HAP-1 (cell line): ENCODE data around the gene OR9Q2.
"Not testable (repeated sequence)": the region's sequence is repeated elsewhere in the genome, so short reads cannot be mapped to it uniquely, and the experiment has no call there.

ENCODE experiments used
- DNase-seq, 2 experiments: peaks; one replicate each; pipeline ENCODE4 v3.0.0-alpha.2; 2016 to 2020; ENCODE audit warnings: low spot score in 2 of 2
- H3K27me3 ChIP-seq: fragments of 250-450 bp; sonication (Bioruptor Pico); 2 replicates; pipeline ENCODE4 v1.5.1; 2020; ENCODE audit warnings: low read depth, mild to moderate bottlenecking, moderate library complexity
- H3K36me3 ChIP-seq: fragments of 250-450 bp; sonication (Bioruptor Pico); replicated peaks from 2 replicates; pipeline ENCODE4 v1.5.1; 2020; ENCODE audit warnings: mild to moderate bottlenecking
- H3K4me1 ChIP-seq: fragments of 250-450 bp; sonication (Bioruptor Pico); 2 replicates; pipeline ENCODE4 v1.5.1; 2020; ENCODE audit warnings: mild to moderate bottlenecking
- H3K4me3 ChIP-seq: fragments of 250-450 bp; sonication (Bioruptor Pico); 2 replicates; pipeline ENCODE4 v1.5.1; 2020; ENCODE audit warnings: mild to moderate bottlenecking, moderate library complexity
- H3K9me3 ChIP-seq: fragments of 250-450 bp; sonication (Bioruptor Pico); 2 replicates; pipeline ENCODE4 v1.5.1; 2020; ENCODE audit warnings: mild to moderate bottlenecking, moderate library complexity
- in situ Hi-C: fragments of 300-500 bp; cut with MboI; formaldehyde crosslinking; loops from 3 replicates; pipeline ENCODE4 v1.14.3; 2020; ENCODE audit warnings: low sequenced_read_pairs, inconsistent platforms, mixed read lengths

The OR9Q2 gene

DNA sequence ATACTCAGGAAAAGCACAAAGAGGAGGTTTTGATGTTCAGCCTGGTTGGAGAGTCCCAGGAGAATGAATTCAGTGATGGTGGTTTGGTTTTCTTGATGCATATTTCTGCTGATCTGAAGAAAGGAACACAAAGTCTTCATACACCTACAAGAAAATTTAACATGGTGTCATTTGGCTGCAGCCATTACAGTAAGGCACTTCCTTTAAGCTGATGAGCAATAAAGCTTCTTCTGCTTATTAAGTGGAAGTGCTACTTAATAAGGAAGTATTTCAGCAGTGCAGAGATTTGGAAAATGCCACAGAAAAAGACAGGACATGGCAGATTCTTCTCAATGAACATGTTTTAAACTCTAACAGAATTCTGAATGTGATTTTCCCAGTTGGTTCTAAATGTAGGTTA, 15.2 kb downstream of the OR9Q2 start, which contains the start of gene OR1S2:
TSS of gene OR1S2 (minus strand) at position 101 of the 400 bp plus-strand sequence. CDS start at position 101, 0 bp downstream.
- Histone ChIP-seq H3K4me1 (no peaks in the 10 kb centered on the region), H3K9me3 (no peaks in the 10 kb centered on the region), H3K36me3 (no peaks in the 10 kb centered on the region), H3K4me3 (no peak within 1 kb of the TSS), H3K27me3 (no peaks in the 10 kb centered on the region)
- no peak for DNase-seq
- in situ Hi-C loops, result no loop called here

DNA sequence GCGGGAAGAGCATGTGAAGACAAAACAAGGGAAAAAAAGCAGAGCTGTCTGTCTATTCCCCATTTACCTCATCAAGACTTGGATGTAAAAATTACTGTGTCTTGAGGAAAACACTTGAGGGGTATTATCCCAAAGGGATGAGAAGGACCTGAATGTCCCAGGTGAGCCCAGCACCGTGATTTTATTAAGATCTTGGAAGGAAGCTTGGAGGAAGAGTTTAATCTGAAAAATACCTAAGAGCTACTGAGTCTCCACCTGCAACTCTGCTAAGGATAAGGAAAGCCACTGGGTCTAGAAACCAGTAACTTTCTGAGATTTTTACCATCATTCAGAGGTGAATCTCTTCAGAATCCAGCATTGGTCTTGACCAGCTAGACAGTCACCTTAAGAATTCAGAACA, 23.6 kb downstream of the OR9Q2 start, which contains the start of gene OR1S1:
TSS of gene OR1S1 (plus strand) at position 301 of the 400 bp plus-strand sequence.
- in situ Hi-C loops, H3K27me3 ChIP-seq, H3K4me3 ChIP-seq: not testable (repeated sequence)

DNA sequence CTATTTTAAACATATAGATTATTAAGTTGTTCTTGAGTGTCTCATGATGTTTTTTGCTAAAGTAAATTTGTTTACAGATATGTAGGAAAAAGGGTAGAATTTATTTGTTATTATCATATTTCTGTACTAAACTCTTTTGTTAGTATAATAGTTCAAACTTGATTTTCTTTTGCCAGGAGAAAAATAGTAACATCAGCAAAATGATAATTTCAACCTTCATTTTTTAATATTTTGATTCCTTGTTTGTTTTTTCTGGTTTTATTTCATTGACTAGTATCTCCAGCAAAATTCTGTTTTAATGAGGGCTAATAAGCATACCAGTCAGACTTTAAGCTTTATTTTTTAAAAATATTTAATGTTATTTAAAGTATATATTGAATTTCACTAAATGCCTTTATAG, 27.6 kb downstream of the OR9Q2 start:
- DNase-seq, result no peak
- Histone ChIP-seq H3K27me3 (no peaks in the 10 kb centered on the region), H3K9me3 (no peaks in the 10 kb centered on the region), H3K36me3 (no peaks in the 10 kb centered on the region), H3K4me3 (no peak overlapping the region), H3K4me1 (no peaks in the 10 kb centered on the region)
- in situ Hi-C loops, result no loop called here

More for the DNA sequence above, 23.6 kb downstream of the OR9Q2 start, which contains the start of gene OR1S1:
- DNase-seq, H3K36me3 ChIP-seq, H3K4me1 ChIP-seq, H3K9me3 ChIP-seq: not testable (repeated sequence)

DNA sequence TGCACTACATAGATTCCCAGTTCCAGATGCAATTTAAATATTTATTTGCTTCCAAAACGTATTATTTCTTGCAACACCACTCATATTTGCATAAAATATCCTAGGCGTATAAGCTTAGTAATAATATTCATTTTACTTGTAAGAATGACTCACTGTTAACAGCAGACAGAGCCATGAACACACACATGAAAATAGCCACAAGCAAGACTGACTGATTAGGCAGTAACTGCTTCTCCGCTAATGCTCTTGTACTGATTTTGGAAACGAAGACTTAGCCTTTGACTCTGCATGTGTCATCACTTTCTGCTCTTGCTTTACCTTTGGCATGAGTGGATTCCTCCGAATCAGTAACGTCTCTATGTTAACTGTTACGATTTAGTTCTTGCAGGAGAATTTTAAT, 33.9 kb downstream of the OR9Q2 start:
- no peak overlapping the region for H3K4me3 ChIP-seq
- H3K27me3 ChIP-seq, result no peaks in the 10 kb centered on the region
- in situ Hi-C loops, result no loop called here
- DNase-seq, result no peak
- no peaks in the 10 kb centered on the region for H3K36me3 ChIP-seq
- H3K9me3 ChIP-seq, result no peaks in the 10 kb centered on the region
- H3K4me1 ChIP-seq, result no peaks in the 10 kb centered on the region

DNA sequence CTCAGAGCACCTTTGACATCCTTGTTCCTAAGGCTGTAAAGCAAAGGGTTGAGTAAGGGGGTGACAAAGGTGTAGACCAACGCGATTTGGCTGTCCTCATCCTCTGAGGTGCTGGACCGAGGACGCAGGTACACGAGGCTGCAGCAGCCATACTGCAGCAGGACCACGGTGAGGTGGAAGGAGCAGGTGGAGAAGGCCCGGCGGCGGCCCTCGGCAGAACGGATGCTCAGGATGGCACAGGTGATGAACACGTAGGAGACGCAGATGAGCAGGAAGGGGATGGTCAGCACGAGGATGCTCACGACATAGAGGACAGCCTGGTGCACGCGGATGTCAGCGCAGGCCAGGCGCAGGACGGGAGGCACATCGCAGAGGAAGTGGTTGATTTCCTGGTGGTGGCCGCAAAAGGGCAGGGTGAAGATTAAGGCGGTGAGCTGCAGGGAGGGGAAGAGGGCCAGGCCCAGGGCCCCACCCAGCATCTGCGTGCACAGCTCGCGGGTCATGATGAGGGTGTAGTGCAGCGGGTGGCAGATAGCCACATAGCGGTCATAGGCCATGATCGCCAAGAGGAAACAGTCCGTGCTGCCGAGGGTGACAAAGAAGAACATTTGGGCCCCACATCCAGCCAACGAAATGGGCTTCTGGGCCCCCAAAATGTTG, 39.2 kb downstream of the OR9Q2 start:
- no peak for DNase-seq
- Histone ChIP-seq H3K27me3 (no peaks in the 10 kb centered on the region), H3K36me3 (no peaks in the 10 kb centered on the region), H3K4me1 (no peaks in the 10 kb centered on the region), H3K9me3 (no peaks in the 10 kb centered on the region), H3K4me3 (no peak overlapping the region)
- in situ Hi-C loops, result no loop called here
